ENCODE results near the gene KCTD18.

Gene KCTD18

GRCh38 chr2:200466425-200467418 lies 43.1 kb downstream of the KCTD18 start:
- in situ Hi-C loops (cut with HindIII; ENCODE audit: low pct_ligation_motif_present, low pct_unique_long_range_greater_than_20kb, low sequenced_read_pairs): no loop called here

GRCh38 chr2:200463452-200463851 lies 46.4 kb downstream of the KCTD18 start:
- in situ Hi-C loops (cut with HindIII; ENCODE audit: low pct_ligation_motif_present, low pct_unique_long_range_greater_than_20kb, low sequenced_read_pairs): no loop called here
- DNase-seq: no peak

More at GRCh38 chr2:200466425-200467418, 43.1 kb downstream of the KCTD18 start:
- no peak for DNase-seq

- in situ Hi-C loops (cut with HindIII; ENCODE audit: low pct_ligation_motif_present, low pct_unique_long_range_greater_than_20kb, low sequenced_read_pairs): no loop called here
- DNase-seq: no peak
Observed at GRCh38 chr2:200461846-200462710, 47.8 kb downstream of the KCTD18 start.

GRCh38 chr2:200459101-200459500 lies 50.8 kb downstream of the KCTD18 start:
- in situ Hi-C loops (cut with HindIII; ENCODE audit: low pct_ligation_motif_present, low pct_unique_long_range_greater_than_20kb, low sequenced_read_pairs): no loop called here
- no peak for DNase-seq

GRCh38 chr2:200456567-200456966 lies 53.3 kb downstream of the KCTD18 start:
- in situ Hi-C loops (cut with HindIII; ENCODE audit: low pct_ligation_motif_present, low pct_unique_long_range_greater_than_20kb, low sequenced_read_pairs): no loop called here
- no peak for DNase-seq

GRCh38 chr2:200455958-200456421 lies 53.9 kb downstream of the KCTD18 start:
- no peak for DNase-seq
- in situ Hi-C loops (cut with HindIII; ENCODE audit: low pct_ligation_motif_present, low pct_unique_long_range_greater_than_20kb, low sequenced_read_pairs): no loop called here

- in situ Hi-C loops (cut with HindIII; ENCODE audit: low pct_ligation_motif_present, low pct_unique_long_range_greater_than_20kb, low sequenced_read_pairs): no loop called here
- peak; percentile 46 for DNase-seq
Observed at GRCh38 chr2:200454927-200455801, 54.7 kb downstream of the KCTD18 start.

GRCh38 chr2:200453853-200454534 lies 55.9 kb downstream of the KCTD18 start:
- DNase-seq: no peak
- in situ Hi-C loops (cut with HindIII; ENCODE audit: low pct_ligation_motif_present, low pct_unique_long_range_greater_than_20kb, low sequenced_read_pairs): no loop called here

- DNase-seq: no peak
- in situ Hi-C loops (cut with HindIII; ENCODE audit: low pct_ligation_motif_present, low pct_unique_long_range_greater_than_20kb, low sequenced_read_pairs): no loop called here
Observed at GRCh38 chr2:200453142-200453852, 56.6 kb downstream of the KCTD18 start.

GRCh38 chr2:200452377-200452776 lies 57.5 kb downstream of the KCTD18 start:
- in situ Hi-C loops (cut with HindIII; ENCODE audit: low pct_ligation_motif_present, low pct_unique_long_range_greater_than_20kb, low sequenced_read_pairs): no loop called here

GRCh38 chr2:200451511-200451910 lies 58.4 kb downstream of the KCTD18 start:
- no peak for DNase-seq
- in situ Hi-C loops (cut with HindIII; ENCODE audit: low pct_ligation_motif_present, low pct_unique_long_range_greater_than_20kb, low sequenced_read_pairs): no loop called here

More at GRCh38 chr2:200452377-200452776, 57.5 kb downstream of the KCTD18 start:
- DNase-seq: no peak

GRCh38 chr2:200450288-200450687 lies 59.6 kb downstream of the KCTD18 start:
- DNase-seq: no peak
- in situ Hi-C loops (cut with HindIII; ENCODE audit: low pct_ligation_motif_present, low pct_unique_long_range_greater_than_20kb, low sequenced_read_pairs): no loop called here

- in situ Hi-C loops (cut with HindIII; ENCODE audit: low pct_ligation_motif_present, low pct_unique_long_range_greater_than_20kb, low sequenced_read_pairs): no loop called here
- no peak for DNase-seq
Observed at GRCh38 chr2:200449149-200449548, 60.7 kb downstream of the KCTD18 start.

GRCh38 chr2:200448455-200448854 lies 61.4 kb downstream of the KCTD18 start:
- in situ Hi-C loops (cut with HindIII; ENCODE audit: low pct_ligation_motif_present, low pct_unique_long_range_greater_than_20kb, low sequenced_read_pairs): no loop called here
- no peak for DNase-seq

GRCh38 chr2:200447139-200447855 lies 62.6 kb downstream of the KCTD18 start:
- in situ Hi-C loops (cut with HindIII; ENCODE audit: low pct_ligation_motif_present, low pct_unique_long_range_greater_than_20kb, low sequenced_read_pairs): no loop called here
- DNase-seq: no peak

- in situ Hi-C loops (cut with HindIII; ENCODE audit: low pct_ligation_motif_present, low pct_unique_long_range_greater_than_20kb, low sequenced_read_pairs): no loop called here
Observed at GRCh38 chr2:200446612-200447011, 63.3 kb downstream of the KCTD18 start.

GRCh38 chr2:200445284-200445683 lies 64.6 kb downstream of the KCTD18 start:
- no peak for DNase-seq
- in situ Hi-C loops (cut with HindIII; ENCODE audit: low pct_ligation_motif_present, low pct_unique_long_range_greater_than_20kb, low sequenced_read_pairs): no loop called here

More at GRCh38 chr2:200446612-200447011, 63.3 kb downstream of the KCTD18 start:
- no peak for DNase-seq
